ENCODE results near the gene PARP16.

- TF ChIP-seq TAF1 (IDR thresholded peaks at IDR 0.05; ENCODE audit: borderline replicate concordance, low read depth, low read length), result no peak
- peak; percentile 55; the same call in 1 of the 2 replicates for TF ChIP-seq POLR2AphosphoS5 (IDR thresholded peaks at IDR 0.05; ENCODE audit: low read depth, low read length)
Measured at GRCh38 chr15:65286704-65287519, at the start of gene PARP16.
